SK-N-SH (cell line): ENCODE results near the gene MEGF6.

Source experiments
- CTCF ChIP-seq: fragments of 200-600 bp; sonication (generic); IDR thresholded peaks from 2 replicates; pipeline ENCODE4 v1.6.1; 2017; ENCODE audit warnings: antibody characterized with exemption, mild to moderate bottlenecking, moderate library complexity
- JUND ChIP-seq: IDR thresholded peaks from 2 replicates; pipeline ENCODE4 v1.4.0; 2012
- NRF1 ChIP-seq: IDR thresholded peaks from 2 replicates; pipeline ENCODE4 v1.6.1; 2012; ENCODE audit warnings: low read depth, mild to moderate bottlenecking, low read length
- POLR2AphosphoS5 ChIP-seq: IDR thresholded peaks from 2 replicates; pipeline ENCODE4 v1.6.1; 2012; ENCODE audit warnings: low read depth, low read length
- RAD21 ChIP-seq: IDR thresholded peaks from 2 replicates; pipeline ENCODE4 v1.6.1; 2012; ENCODE audit warnings: mild to moderate bottlenecking, low read length
- REST ChIP-seq: IDR thresholded peaks from 2 replicates; pipeline ENCODE4 v1.6.1; 2012; ENCODE audit warnings: mild to moderate bottlenecking, low read depth, low read length, moderate library complexity
- RFX5 ChIP-seq: IDR thresholded peaks from 2 replicates; pipeline ENCODE4 v1.6.1; 2012; ENCODE audit warnings: mild to moderate bottlenecking, improper control_type of control experiment, low read length
- SMC3 ChIP-seq: IDR thresholded peaks from 2 replicates; pipeline ENCODE4 v1.6.1; 2012; ENCODE audit warnings: low read depth, low read length, improper control_type of control experiment
- TAF1 ChIP-seq: IDR thresholded peaks from 2 replicates; pipeline ENCODE4 v1.6.1; 2012; ENCODE audit warnings: low read depth, mild to moderate bottlenecking, low read length, moderate library complexity, borderline replicate concordance
- TCF12 ChIP-seq: IDR thresholded peaks from 2 replicates; pipeline ENCODE4 v1.4.0; 2012
- TEAD4 ChIP-seq: IDR thresholded peaks from 2 replicates; pipeline ENCODE4 v1.4.0; 2012; ENCODE audit warnings: mild to moderate bottlenecking, borderline replicate concordance; ENCODE audit not compliant: insufficient read depth
- USF2 ChIP-seq: fragments of 150-350 bp; IDR thresholded peaks from 2 replicates; pipeline ENCODE4 v1.6.1; 2017; ENCODE audit warnings: antibody characterized with exemption, low read length, low read depth, borderline replicate concordance

DNA sequence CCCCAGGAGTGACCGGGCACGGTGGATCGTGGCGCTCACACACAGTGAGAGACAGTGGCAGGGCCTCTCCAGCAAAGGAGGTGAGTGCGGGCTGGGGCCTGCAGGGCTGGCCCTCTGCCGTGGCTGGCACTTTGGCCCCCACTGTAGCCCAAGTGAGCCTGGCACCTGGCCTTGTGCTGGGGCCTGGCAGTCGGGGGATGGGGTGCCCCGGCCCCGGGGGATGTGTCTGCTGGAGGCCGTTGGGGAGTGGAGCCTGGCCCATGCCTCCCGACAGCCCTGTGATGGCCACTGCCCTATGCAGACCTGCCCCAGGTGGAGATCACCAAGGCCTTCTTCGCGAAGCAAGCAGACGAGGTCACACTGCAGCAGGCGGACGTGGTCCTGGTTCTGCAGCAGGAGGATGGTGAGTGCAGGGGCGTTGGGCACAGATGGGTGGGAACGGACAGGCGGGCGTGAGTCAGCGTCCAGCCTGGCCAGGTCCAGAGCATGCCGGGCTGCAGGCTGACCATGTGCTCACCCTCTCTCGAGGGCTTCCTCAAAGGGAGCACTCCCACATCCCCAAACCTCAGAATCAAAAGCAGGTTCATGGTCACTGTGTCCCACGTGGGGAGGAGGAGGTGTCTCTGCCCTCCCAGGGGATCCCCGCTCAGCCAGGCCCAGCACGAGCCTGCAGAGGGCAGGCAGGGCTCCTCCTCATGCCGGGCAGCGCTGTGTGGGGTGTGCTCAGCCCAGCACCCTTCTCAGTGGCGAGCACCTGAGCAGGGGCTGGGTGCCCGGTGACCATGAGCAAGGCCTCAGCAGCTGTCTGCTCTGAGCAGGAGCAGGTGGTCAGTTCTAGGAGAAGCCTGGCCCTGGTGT, 131.6 kb downstream of the MEGF6 start:
- TF ChIP-seq CTCF (no peak), POLR2AphosphoS5 (no peak), NRF1 (no peak), SMC3 (no peak), REST (no peak), RAD21 (no peak), JUND (no peak), RFX5 (no peak), USF2 (no peak), TCF12 (no peak), TAF1 (no peak), TEAD4 (no peak)
